Neural cell (in vitro differentiated cells): ENCODE data around the gene ZNF467.

Source experiments
- CTCF ChIP-seq: fragments of 450-650 bp; IDR thresholded peaks from 2 replicates; pipeline ENCODE4 v1.5.1; 2014; ENCODE audit warnings: antibody characterized with exemption, mild to moderate bottlenecking, moderate library complexity; ENCODE audit not compliant: poor library complexity, severe bottlenecking
- EP300 ChIP-seq: fragments of 450-650 bp; conservative IDR thresholded peaks from 2 replicates; pipeline ENCODE4 v1.6.1; 2014; ENCODE audit warnings: antibody characterized with exemption, mild to moderate bottlenecking, moderate library complexity; ENCODE audit not compliant: poor library complexity, severe bottlenecking
- EZH2 ChIP-seq: fragments of 200-600, 300-800 bp; shearing (Covaris generic), sonication (generic); IDR thresholded peaks from 2 replicates; pipeline ENCODE4 v1.6.1; 2014; ENCODE audit warnings: antibody characterized with exemption, low read length, borderline replicate concordance, mild to moderate bottlenecking; ENCODE audit not compliant: insufficient read depth, poor library complexity, severe bottlenecking
- MXI1 ChIP-seq: fragments of 450-650 bp; conservative IDR thresholded peaks from 2 replicates; pipeline ENCODE4 v1.6.1; 2014; ENCODE audit warnings: antibody characterized with exemption, mild to moderate bottlenecking; ENCODE audit not compliant: poor library complexity, severe bottlenecking
- POLR2AphosphoS5 ChIP-seq: IDR thresholded peaks from 2 replicates; pipeline ENCODE4 v1.6.1; 2012
- RAD21 ChIP-seq: fragments of 450-650 bp; conservative IDR thresholded peaks from 2 replicates; pipeline ENCODE4 v1.6.1; 2014; ENCODE audit warnings: antibody characterized with exemption, mild to moderate bottlenecking, moderate library complexity
- SMC3 ChIP-seq: fragments of 450-650 bp; conservative IDR thresholded peaks from 2 replicates; pipeline ENCODE4 v1.6.1; 2014; ENCODE audit warnings: antibody characterized with exemption, mild to moderate bottlenecking, moderate library complexity; ENCODE audit not compliant: poor library complexity
- TAF1 ChIP-seq: IDR thresholded peaks from 2 replicates; pipeline ENCODE4 v1.6.1; 2012; ENCODE audit warnings: low read depth
- TF ChIP-seq, protein P1 (sequence below): IDR thresholded peaks from 2 replicates; pipeline ENCODE4 v1.6.1; 2012; ENCODE audit warnings: borderline replicate concordance

DNA sequence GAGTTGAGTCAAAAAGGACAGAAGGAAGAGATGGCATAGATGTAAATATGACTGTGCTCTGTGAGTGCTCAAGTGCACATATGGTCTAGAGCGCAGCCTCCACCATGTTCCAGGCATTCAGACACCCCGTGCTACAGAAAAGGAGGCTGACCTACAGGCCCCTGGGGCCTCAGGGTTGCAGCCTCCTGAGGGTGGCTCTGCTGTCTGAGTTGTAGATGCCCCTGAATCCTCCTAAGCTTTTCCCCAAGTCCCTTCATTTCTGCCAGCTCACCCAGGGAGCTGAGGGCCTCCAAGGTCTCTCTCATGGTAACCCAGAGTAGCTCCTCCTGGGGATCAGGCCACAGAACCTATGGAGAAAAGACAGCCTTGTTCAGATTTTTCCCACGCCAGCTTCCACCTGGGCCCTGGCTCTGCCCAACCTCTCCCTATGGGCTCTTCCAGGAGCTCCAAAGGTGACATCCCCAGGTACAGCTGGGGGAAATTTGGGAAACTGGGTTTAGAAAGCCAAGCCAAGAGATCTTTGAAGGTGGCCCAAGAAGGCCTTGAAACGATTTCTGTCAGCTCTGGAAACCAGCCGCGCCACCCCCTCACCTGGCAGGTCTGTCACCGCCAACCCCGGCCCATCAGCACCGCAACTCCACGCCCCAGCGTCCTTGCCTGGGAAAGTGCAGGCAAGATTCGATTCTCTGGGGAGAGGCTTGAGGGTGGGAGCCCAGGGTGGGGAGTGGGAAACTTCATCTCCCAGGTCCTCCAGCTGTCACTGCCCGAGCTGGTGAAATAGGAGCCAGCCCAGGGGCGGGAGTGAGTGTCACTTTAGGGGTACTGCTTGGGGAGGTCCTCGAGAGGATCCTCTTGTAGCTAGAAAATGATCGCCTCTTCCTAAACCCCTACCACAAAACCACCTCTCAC lies 2.4 kb downstream of the ZNF467 start:
- TF ChIP-seq EZH2 (no peak), TAF1 (peak; percentile 36), RAD21 (no peak), EP300 (no peak), CTCF (no peak), POLR2AphosphoS5 (no peak), MXI1 (no peak), SMC3 (no peak)
- TF ChIP-seq, protein P1, sequence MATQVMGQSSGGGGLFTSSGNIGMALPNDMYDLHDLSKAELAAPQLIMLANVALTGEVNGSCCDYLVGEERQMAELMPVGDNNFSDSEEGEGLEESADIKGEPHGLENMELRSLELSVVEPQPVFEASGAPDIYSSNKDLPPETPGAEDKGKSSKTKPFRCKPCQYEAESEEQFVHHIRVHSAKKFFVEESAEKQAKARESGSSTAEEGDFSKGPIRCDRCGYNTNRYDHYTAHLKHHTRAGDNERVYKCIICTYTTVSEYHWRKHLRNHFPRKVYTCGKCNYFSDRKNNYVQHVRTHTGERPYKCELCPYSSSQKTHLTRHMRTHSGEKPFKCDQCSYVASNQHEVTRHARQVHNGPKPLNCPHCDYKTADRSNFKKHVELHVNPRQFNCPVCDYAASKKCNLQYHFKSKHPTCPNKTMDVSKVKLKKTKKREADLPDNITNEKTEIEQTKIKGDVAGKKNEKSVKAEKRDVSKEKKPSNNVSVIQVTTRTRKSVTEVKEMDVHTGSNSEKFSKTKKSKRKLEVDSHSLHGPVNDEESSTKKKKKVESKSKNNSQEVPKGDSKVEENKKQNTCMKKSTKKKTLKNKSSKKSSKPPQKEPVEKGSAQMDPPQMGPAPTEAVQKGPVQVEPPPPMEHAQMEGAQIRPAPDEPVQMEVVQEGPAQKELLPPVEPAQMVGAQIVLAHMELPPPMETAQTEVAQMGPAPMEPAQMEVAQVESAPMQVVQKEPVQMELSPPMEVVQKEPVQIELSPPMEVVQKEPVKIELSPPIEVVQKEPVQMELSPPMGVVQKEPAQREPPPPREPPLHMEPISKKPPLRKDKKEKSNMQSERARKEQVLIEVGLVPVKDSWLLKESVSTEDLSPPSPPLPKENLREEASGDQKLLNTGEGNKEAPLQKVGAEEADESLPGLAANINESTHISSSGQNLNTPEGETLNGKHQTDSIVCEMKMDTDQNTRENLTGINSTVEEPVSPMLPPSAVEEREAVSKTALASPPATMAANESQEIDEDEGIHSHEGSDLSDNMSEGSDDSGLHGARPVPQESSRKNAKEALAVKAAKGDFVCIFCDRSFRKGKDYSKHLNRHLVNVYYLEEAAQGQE, result no peak
